HCT116 (cell line): ENCODE results near the gene HNRNPL. TPM values are rescaled to one million over a fixed set of nuclear protein-coding genes. Genes with fewer than 3 reads are reported as not detected.

Experiments
- ATAC-seq: fragments of 200-7000 bp; cut with Tn5 transposase; 2 replicates; pipeline ENCODE4 v1.9.1; 2020; ENCODE audit warnings: mild to moderate bottlenecking, moderate library complexity
- BruUV-seq: library from RNA; stranded (reverse); fragments of 400-500 nt; replicated peaks from 2 replicates; lab custom pipeline; 2021; lab: Mats Ljungman, UMichigan
- CTCF ChIA-PET: fragments of 300-600 bp; sonication (Branson Sonifier 250); formaldehyde crosslinking; loops from one replicate; lab custom pipeline; 2021; ENCODE audit warnings: antibody characterized with exemption; lab: Charles Lee
- POLR2A ChIA-PET: fragments of 300-600, 350-600 bp; sonication (Branson Sonifier 250); formaldehyde crosslinking; loops from one replicate; lab custom pipeline; 2021; ENCODE audit warnings: antibody characterized with exemption; lab: Charles Lee
- RAD21 ChIA-PET, 2 experiments: fragments of 300-600 bp; sonication (Branson Sonifier 250); formaldehyde crosslinking; loops; one replicate each; lab custom pipeline; 2023; ENCODE audit warnings: low total read pairs in 2 of 2; ENCODE audit not compliant: uncharacterized antibody in 2 of 2, unreplicated experiment in 2 of 2, low non-redundant PET in 1 of 2; lab: Charles Lee
- DNase-seq: peaks from one replicate; pipeline ENCODE4 v3.0.0-alpha.2; 2010; ENCODE audit warnings: low read depth, low spot score
- H2AFZ ChIP-seq: fragments of 200-600 bp; shearing (Covaris generic), sonication (generic); 2 replicates; pipeline ENCODE4 v1.6.1; 2017; ENCODE audit warnings: low read depth, mixed run types, mixed read lengths, antibody characterized with exemption, low read length; ENCODE audit not compliant: poor library complexity, severe bottlenecking
- H3K27ac ChIP-seq: 2 replicates; pipeline ENCODE4 v1.5.1; 2012; ENCODE audit warnings: low read depth, low read length
- H3K27me3 ChIP-seq: fragments of 200-600 bp; sonication (generic); 2 replicates; pipeline ENCODE4 v1.6.1; 2016; ENCODE audit warnings: mixed run types, low read length, mixed read lengths; ENCODE audit not compliant: insufficient read depth
- H3K36me3 ChIP-seq, 2 experiments: fragments of 200-500 bp in 1 of 2; fragments of 200-600 bp in 1 of 2; sonication (Bioruptor generic) in 1 of 2; sonication (generic) in 1 of 2; 2 replicates each; pipeline versions ENCODE4 v1.5.1 to v1.6.1; 2014 to 2016; ENCODE audit warnings: low read length in 2 of 2, inconsistent platforms in 1 of 2, mixed read lengths in 1 of 2, mixed run types in 1 of 2; ENCODE audit not compliant: insufficient read depth in 2 of 2, control insufficient read depth in 1 of 2
- H3K4me1 ChIP-seq, 2 experiments: fragments of 200-600 bp in 1 of 2; sonication (generic) in 1 of 2; 2 replicates each; pipeline versions ENCODE4 v1.5.1 to v1.6.1; 2012 to 2017; ENCODE audit warnings: low read length in 2 of 2, inconsistent platforms in 1 of 2, mild to moderate bottlenecking in 1 of 2, mixed read lengths in 1 of 2, mixed run types in 1 of 2, moderate library complexity in 1 of 2; ENCODE audit not compliant: insufficient read depth in 2 of 2, control insufficient read depth in 1 of 2
- H3K4me2 ChIP-seq: fragments of 200-600 bp; sonication (generic); 2 replicates; pipeline ENCODE4 v1.6.1; 2017; ENCODE audit warnings: mixed run types, low read length, mixed read lengths
- H3K4me3 ChIP-seq, 2 experiments: fragments of 200-600 bp in 1 of 2; sonication (generic) in 1 of 2; replicated peaks in 1 of 2; 2 replicates each; pipeline ENCODE4 v1.5.1; 2011 to 2016; ENCODE audit warnings: low read length in 2 of 2, control low read depth in 1 of 2, low read depth in 1 of 2, mild to moderate bottlenecking in 1 of 2, mixed read lengths in 1 of 2, mixed run types in 1 of 2
- H3K79me2 ChIP-seq: fragments of 200-600 bp; sonication (generic); 2 replicates; pipeline ENCODE4 v1.6.1; 2017; ENCODE audit warnings: mild to moderate bottlenecking, mixed run types, low read length, moderate library complexity, mixed read lengths; ENCODE audit not compliant: insufficient read depth
- H3K9ac ChIP-seq: fragments of 200-600 bp; sonication (generic); 2 replicates; pipeline ENCODE4 v1.6.1; 2016; ENCODE audit warnings: low read length, mixed read lengths
- H3K9me2 ChIP-seq: fragments of 200-600 bp; sonication (generic), shearing (Covaris generic); 2 replicates; pipeline ENCODE4 v1.6.1; 2017; ENCODE audit warnings: mixed run types, mild to moderate bottlenecking, moderate library complexity; ENCODE audit not compliant: insufficient read depth
- H3K9me3 ChIP-seq, 2 experiments: fragments of 200-500 bp in 1 of 2; fragments of 200-600 bp in 1 of 2; sonication (Bioruptor generic) in 1 of 2; sonication (generic) in 1 of 2; 2 replicates each; pipeline ENCODE4 v1.6.1; 2014 to 2017; ENCODE audit warnings: low read length in 2 of 2, mixed read lengths in 2 of 2, inconsistent platforms in 1 of 2, low read depth in 1 of 2, mild to moderate bottlenecking in 1 of 2, mixed run types in 1 of 2, moderate library complexity in 1 of 2; ENCODE audit not compliant: control insufficient read depth in 1 of 2, insufficient read depth in 1 of 2
- H4K20me1 ChIP-seq: fragments of 200-600 bp; sonication (generic), shearing (Covaris generic); 2 replicates; pipeline ENCODE4 v1.6.1; 2017; ENCODE audit warnings: mixed run types, mild to moderate bottlenecking, moderate library complexity; ENCODE audit not compliant: insufficient read depth
- CEBPB ChIP-seq: IDR thresholded peaks from 2 replicates; pipeline ENCODE4 v1.6.1; 2012; ENCODE audit warnings: low read depth
- CTCF ChIP-seq, 3 experiments: fragments of 200-600 bp in 1 of 3; sonication (generic) in 1 of 3; IDR thresholded peaks in 2 of 3; conservative IDR thresholded peaks in 1 of 3; 2 replicates each; pipeline ENCODE4 v1.5.1; 2012 to 2017; ENCODE audit warnings: low read depth in 2 of 3, low read length in 2 of 3, antibody characterized with exemption in 1 of 3, borderline replicate concordance in 1 of 3, control low read depth in 1 of 3, mild to moderate bottlenecking in 1 of 3, mixed read lengths in 1 of 3, mixed run types in 1 of 3, moderate library complexity in 1 of 3; ENCODE audit not compliant: insufficient read depth in 1 of 3
- EZH2phosphoT487 ChIP-seq: fragments of 200-600 bp; IDR thresholded peaks from 2 replicates; pipeline ENCODE4 v1.6.1; 2018; ENCODE audit warnings: antibody characterized with exemption, borderline replicate concordance
- POLR2A ChIP-seq: IDR thresholded peaks from 2 replicates; pipeline ENCODE4 v1.7.0; 2011; ENCODE audit warnings: borderline replicate concordance; ENCODE audit not compliant: insufficient read depth, insufficient read length; ENCODE audit errors: extremely low read depth
- POLR2AphosphoS5 ChIP-seq: IDR thresholded peaks from 2 replicates; pipeline ENCODE4 v1.6.1; 2011; ENCODE audit warnings: mild to moderate bottlenecking, low read depth, low read length, moderate library complexity
- SP1 ChIP-seq: IDR thresholded peaks from 2 replicates; pipeline ENCODE4 v1.6.1; 2012; ENCODE audit warnings: low read depth
- TCF7L2 ChIP-seq: IDR thresholded peaks from 2 replicates; pipeline ENCODE4 v1.7.0; 2011; ENCODE audit warnings: borderline replicate concordance, inconsistent platforms; ENCODE audit not compliant: insufficient read depth, insufficient read length; ENCODE audit errors: extremely low read depth
- ZBTB33 ChIP-seq: IDR thresholded peaks from 2 replicates; pipeline ENCODE4 v1.6.1; 2011; ENCODE audit warnings: mild to moderate bottlenecking, low read length, moderate library complexity; ENCODE audit not compliant: insufficient replicate concordance; ENCODE audit errors: extremely low read depth
- ZFX ChIP-seq: fragments of 450-650 bp; IDR thresholded peaks from 2 replicates; pipeline ENCODE4 v1.6.1; 2017
- intact Hi-C: fragments of 100-400 bp; cut with micrococcal nuclease; formaldehyde crosslinking; loops from 2 replicates; pipeline ENCODE4 v1.10.0; 2022
- total RNA-seq: library from RNA; stranded (reverse); gene quantifications from one replicate; pipeline ENCODE4 v1.2.1, GENCODE V29; 2021; ENCODE audit not compliant: unreplicated experiment

The HNRNPL gene
- total RNA-seq, 1 experiment from 2014 or later: 551 TPM

- TF ChIP-seq ZBTB33: no peak
- no peak for TF ChIP-seq SP1
- TF ChIP-seq CTCF (IDR thresholded peaks at IDR 0.05 in 2 of 3, conservative IDR thresholded peaks at IDR 0.05 in 1 of 3; ENCODE audit: borderline replicate concordance in 1 of 3, insufficient read depth in 1 of 3, low read depth in 2 of 3, low read length in 2 of 3): no peak
- no peak for TF ChIP-seq EZH2phosphoT487
- no peak for TF ChIP-seq TCF7L2
- TF ChIP-seq CEBPB: no peak
- no peak for TF ChIP-seq POLR2AphosphoS5
- TF ChIP-seq POLR2A: no peak
- TF ChIP-seq ZFX: no peak
- Histone ChIP-seq H4K20me1 (peaks cover 19% of the 10 kb centered on the region; the same call in 1 of the 2 replicates), H3K4me3 (no peak overlapping the region), H3K9ac (no peak overlapping the region), H3K36me3 (peaks cover 52 to 64% of the 10 kb centered on the region in 2 experiments), H3K27ac (peak overlapping the region; percentile 15), H3K4me1 (peaks cover 0 to 26% of the 10 kb centered on the region in 2 experiments; a peak in 3 of 4 replicates), H3K9me2 (no peaks in the 10 kb centered on the region), H3K4me2 (no peak overlapping the region), H3K9me3 (no peaks in the 10 kb centered on the region), H3K27me3 (no peaks in the 10 kb centered on the region), H3K79me2 (peaks cover 31% of the 10 kb centered on the region), H2AFZ (no peak overlapping the region)
- ChIA-PET RAD21 (no interaction called here), POLR2A (interaction anchor here (2.4 to 3.0 kb wide), 2 partner anchors 11 to 15 kb away, joined by 10 to 16 read pairs; no protein-coding TSS in a partner anchor), CTCF (interaction anchor here (0.9 to 1.4 kb wide), 3 partner anchors 68 to 435 kb away, joined by 3 to 4 read pairs (median 4); partner anchors contain the start of gene FAM98C)
- intact Hi-C loops: no loop called here
- DNase-seq (no peak), ATAC-seq (no peak)
- TSS peak; percentile 5 for BruUV-seq
Measured at GRCh38 chr19:38837656-38838121, 12.1 kb downstream of the HNRNPL start.
